Measurements from ENCODE around the gene SYTL2. TPM values are rescaled to one million over a fixed set of nuclear protein-coding genes. Genes with fewer than 3 reads are reported as not detected.
"Not testable (repeated sequence)": the region's sequence is repeated elsewhere in the genome, so short reads cannot be mapped to it uniquely, and the experiment has no call there.

SYTL2 gene
- total and polyA plus RNA-seq, 12 donors: 2.9 to 16.1 (median 5.1) TPM

DNA sequence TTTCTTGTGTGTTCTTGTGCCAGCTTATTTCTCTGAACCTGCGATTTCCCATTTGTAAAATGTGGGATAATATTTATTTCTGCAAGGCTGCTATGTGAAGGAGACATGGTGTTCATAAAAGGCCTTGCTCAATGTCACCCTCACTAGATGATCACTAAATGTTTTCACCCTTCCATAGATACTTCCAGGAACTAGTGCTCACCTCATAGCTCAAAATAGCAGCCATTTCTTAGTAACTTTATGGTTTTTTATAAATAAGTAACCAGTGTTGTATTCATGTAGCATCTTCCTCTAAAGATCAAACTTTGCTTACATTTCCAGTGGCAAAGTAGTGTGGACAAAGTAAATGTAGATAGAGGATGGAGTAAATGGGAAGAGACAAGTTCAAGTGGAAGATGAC is 23.8 kb downstream of the SYTL2 start:
- Histone ChIP-seq H3K27me3 (no peaks in the 10 kb centered on the region), H3K4me1 (peaks cover 0 to 3% (median 0%) of the 10 kb centered on the region in 9 donors), H3K4me3 (no peak overlapping the region), H3K27ac (no peak overlapping the region), H3K9me3 (peaks cover 0 to 16% (median 0%) of the 10 kb centered on the region in 11 donors), H3K36me3 (no peaks in the 10 kb centered on the region)
- intact Hi-C loops (cut with DNase I): no loop called here
- WGBS, 2 donors: 81 to 97% methylated on average over 1 of the region's 1 CpG
- ATAC-seq (no peak), DNase-seq (no peak)
- TF ChIP-seq, protein P1, sequence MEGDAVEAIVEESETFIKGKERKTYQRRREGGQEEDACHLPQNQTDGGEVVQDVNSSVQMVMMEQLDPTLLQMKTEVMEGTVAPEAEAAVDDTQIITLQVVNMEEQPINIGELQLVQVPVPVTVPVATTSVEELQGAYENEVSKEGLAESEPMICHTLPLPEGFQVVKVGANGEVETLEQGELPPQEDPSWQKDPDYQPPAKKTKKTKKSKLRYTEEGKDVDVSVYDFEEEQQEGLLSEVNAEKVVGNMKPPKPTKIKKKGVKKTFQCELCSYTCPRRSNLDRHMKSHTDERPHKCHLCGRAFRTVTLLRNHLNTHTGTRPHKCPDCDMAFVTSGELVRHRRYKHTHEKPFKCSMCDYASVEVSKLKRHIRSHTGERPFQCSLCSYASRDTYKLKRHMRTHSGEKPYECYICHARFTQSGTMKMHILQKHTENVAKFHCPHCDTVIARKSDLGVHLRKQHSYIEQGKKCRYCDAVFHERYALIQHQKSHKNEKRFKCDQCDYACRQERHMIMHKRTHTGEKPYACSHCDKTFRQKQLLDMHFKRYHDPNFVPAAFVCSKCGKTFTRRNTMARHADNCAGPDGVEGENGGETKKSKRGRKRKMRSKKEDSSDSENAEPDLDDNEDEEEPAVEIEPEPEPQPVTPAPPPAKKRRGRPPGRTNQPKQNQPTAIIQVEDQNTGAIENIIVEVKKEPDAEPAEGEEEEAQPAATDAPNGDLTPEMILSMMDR (IDR thresholded peaks at IDR 0.05): no peak

DNA sequence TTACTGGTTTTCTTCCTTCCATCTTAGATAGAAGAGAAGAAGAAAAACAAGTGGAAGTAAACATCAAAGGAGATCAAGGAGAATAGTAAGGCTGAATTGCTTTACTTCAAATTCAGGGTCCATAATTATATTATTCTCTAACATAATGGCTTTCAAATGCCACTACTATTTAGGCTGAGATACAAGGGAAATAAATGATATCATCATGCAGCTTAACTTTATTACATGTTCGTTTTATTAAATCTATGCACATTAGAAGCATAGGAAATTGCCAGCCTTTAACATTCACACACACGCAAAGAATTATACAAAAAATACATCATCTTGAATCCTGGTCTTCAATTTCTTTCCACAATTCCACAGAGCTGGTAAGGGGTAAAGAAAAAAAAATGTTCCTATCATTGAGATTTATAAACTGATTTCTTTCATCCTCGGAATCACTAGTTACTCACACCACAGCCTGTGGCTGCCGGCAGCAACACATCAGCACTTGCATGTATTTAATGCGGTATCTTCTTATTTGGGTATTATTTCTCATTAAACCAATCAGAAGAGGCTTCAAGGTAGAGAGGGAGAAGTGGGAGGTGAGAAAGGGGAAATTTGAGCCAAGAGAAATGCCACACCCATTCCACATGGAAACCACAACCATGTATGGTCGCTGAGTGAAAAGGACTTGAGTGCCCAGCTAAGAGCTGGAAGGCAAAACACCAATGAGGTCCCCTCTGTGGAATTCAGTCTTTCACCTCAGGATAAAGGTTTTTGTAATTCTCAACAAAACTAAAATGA is 26.3 kb downstream of the SYTL2 start:
- TF ChIP-seq, protein P1 (IDR thresholded peaks at IDR 0.05): no peak
- no peaks in the 10 kb centered on the region for H3K36me3 ChIP-seq
- DNase-seq: no peak
- no peaks in the 10 kb centered on the region for H3K27me3 ChIP-seq
- ATAC-seq: no peak
- H3K4me3 ChIP-seq: no peak overlapping the region
- peaks cover 0 to 18% (median 0%) of the 10 kb centered on the region in 11 donors for H3K9me3 ChIP-seq
- peaks cover 0 to 3% (median 0%) of the 10 kb centered on the region in 9 donors for H3K4me1 ChIP-seq
- intact Hi-C loops (cut with DNase I): no loop called here
- H3K27ac ChIP-seq: no peak overlapping the region
- WGBS, 2 donors: 91 to 92% methylated on average over 6 of the region's 6 CpGs

DNA sequence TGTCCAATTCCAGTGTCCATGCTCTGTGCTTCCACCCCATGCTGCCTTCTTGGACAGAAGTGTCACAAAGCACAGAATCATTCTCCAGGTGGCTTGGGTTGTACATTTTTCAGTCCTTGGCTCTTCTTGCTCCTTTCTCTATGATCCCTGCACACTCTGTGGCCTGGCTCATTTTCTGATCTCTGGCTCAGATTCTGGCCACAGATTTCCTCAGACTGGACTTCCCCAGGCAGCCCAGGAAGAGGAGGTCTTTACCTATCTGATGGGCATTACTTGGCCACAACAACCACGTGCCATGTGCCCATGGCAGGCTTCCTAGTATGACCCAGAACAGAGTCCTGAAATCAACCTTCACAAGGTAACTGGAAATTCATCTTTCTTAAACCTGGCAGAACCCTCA is 27.2 kb downstream of the SYTL2 start:
- TF ChIP-seq, protein P1 (IDR thresholded peaks at IDR 0.05): no peak
- intact Hi-C loops (cut with DNase I): no loop called here
- no peaks in the 10 kb centered on the region for H3K36me3 ChIP-seq
- peaks cover 0 to 3% (median 0%) of the 10 kb centered on the region in 9 donors for H3K4me1 ChIP-seq
- no peaks in the 10 kb centered on the region for H3K27me3 ChIP-seq
- H3K27ac ChIP-seq: no peak overlapping the region
- H3K4me3 ChIP-seq: no peak overlapping the region
- peaks cover 0 to 18% (median 0%) of the 10 kb centered on the region in 11 donors for H3K9me3 ChIP-seq
- DNase-seq: no peak
- ATAC-seq: no peak
- WGBS, 2 donors: 46 to 69% methylated on average over 1 of the region's 1 CpG

DNA sequence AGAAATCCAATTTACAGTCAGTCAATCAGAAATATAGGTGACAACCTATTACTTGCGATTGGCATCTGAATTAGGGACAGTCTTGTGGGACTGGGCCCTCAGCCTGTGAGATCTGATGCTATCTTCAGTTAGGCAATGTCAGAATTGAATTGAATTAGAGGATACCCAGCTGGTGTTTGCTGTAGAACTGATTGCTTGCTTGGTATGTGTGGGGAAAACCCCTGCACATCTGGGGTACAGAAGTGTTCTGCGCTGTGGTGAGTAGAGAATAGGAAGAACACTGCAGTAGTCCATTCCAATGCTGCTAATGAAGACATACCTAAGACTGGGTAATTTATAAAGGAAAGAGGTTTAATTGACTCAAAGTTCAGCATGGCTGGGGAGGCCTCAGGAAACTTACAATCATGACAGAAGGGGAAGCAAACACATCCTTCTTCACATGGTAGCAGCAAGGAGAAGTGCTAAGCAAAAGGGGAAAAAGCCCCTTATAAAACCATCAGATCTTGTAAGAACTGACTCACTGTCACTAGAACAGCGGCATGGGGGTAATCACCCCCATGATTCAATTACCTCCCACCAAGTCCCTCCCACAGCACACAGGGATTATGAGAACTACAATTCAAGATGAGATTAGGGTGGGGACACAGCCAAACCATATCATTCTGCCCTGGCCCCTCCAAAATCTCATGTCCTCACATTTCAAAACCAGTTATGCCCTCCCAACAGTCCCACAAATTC is 30.0 kb downstream of the SYTL2 start:
- H3K36me3 ChIP-seq; H3K4me1 ChIP-seq; H3K27me3 ChIP-seq; H3K4me3 ChIP-seq; H3K27ac ChIP-seq; intact Hi-C loops (cut with DNase I); DNase-seq; ATAC-seq: not testable (repeated sequence)
- peaks cover 0 to 17% (median 0%) of the 10 kb centered on the region in 11 donors for H3K9me3 ChIP-seq
- 93 to 95% methylated on average over 3 of the region's 3 CpGs for WGBS, 2 donors
